Hepatocyte (in vitro differentiated cells): Measurements from ENCODE around the gene PITX1. TPM values are rescaled to one million over a fixed set of nuclear protein-coding genes. Genes with fewer than 3 reads are reported as not detected.
A peak's percentile ranks its signal among the peaks of the same experiment; 100 is the strongest.

Experiments
- DNase-seq: peaks from one replicate; pipeline ENCODE4 v3.0.0-alpha.2; 2016; ENCODE audit warnings: low spot score
- H2AFZ ChIP-seq: fragments of 200-600 bp; sonication (generic); 2 replicates; pipeline ENCODE4 v1.6.0; 2016; ENCODE audit warnings: antibody characterized with exemption, mild to moderate bottlenecking
- H3K27ac ChIP-seq: fragments of 200-600 bp; sonication (generic); 2 replicates; pipeline ENCODE4 v1.5.1; 2016; ENCODE audit warnings: mild to moderate bottlenecking
- H3K27me3 ChIP-seq: fragments of 200-600 bp; sonication (generic); 2 replicates; pipeline ENCODE4 v1.6.1; 2016
- H3K36me3 ChIP-seq: fragments of 200-600 bp; sonication (generic); replicated peaks from 2 replicates; pipeline ENCODE4 v1.5.1; 2016; ENCODE audit warnings: low read depth; ENCODE audit not compliant: insufficient read depth
- H3K4me1 ChIP-seq: fragments of 200-600 bp; sonication (generic); 2 replicates; pipeline ENCODE4 v1.5.1; 2016; ENCODE audit warnings: mild to moderate bottlenecking, moderate library complexity; ENCODE audit not compliant: insufficient read depth
- H3K4me2 ChIP-seq: fragments of 200-600 bp; sonication (generic); 2 replicates; pipeline ENCODE4 v1.6.0; 2016
- H3K4me3 ChIP-seq: fragments of 200-600 bp; sonication (generic); 2 replicates; pipeline ENCODE4 v1.5.1; 2016; ENCODE audit warnings: mild to moderate bottlenecking
- H3K79me2 ChIP-seq: fragments of 200-600 bp; sonication (generic); 2 replicates; pipeline ENCODE4 v1.6.0; 2017; ENCODE audit warnings: mild to moderate bottlenecking
- H3K9me2 ChIP-seq: fragments of 200-600 bp; sonication (generic); replicated peaks from 2 replicates; pipeline ENCODE4 v1.6.0; 2017; ENCODE audit warnings: mild to moderate bottlenecking; ENCODE audit not compliant: insufficient read depth
- H3K9me3 ChIP-seq: fragments of 200-600 bp; sonication (generic); 2 replicates; pipeline ENCODE4 v1.5.1; 2016; ENCODE audit warnings: low read depth, mild to moderate bottlenecking
- H4K20me1 ChIP-seq: fragments of 200-600 bp; sonication (generic); 2 replicates; pipeline ENCODE4 v1.6.0; 2016; ENCODE audit warnings: mild to moderate bottlenecking; ENCODE audit not compliant: insufficient read depth, poor library complexity, severe bottlenecking
- EZH2 ChIP-seq: fragments of 200-600 bp; sonication (generic); IDR thresholded peaks from 2 replicates; pipeline ENCODE4 v1.6.1; 2016; ENCODE audit warnings: antibody characterized with exemption, mild to moderate bottlenecking, borderline replicate concordance
- EZH2phosphoT487 ChIP-seq: fragments of 200-600 bp; sonication (generic); IDR thresholded peaks from one replicate; pipeline ENCODE4 v1.6.1; 2018; ENCODE audit warnings: antibody characterized with exemption, mild to moderate bottlenecking, low read depth, moderate library complexity; ENCODE audit not compliant: unreplicated experiment, severe bottlenecking
- WGBS: methylation state at CpG from one replicate; pipeline ENCODE4 v1.1.6; 2016; ENCODE audit warnings: low lambda C conversion rate; ENCODE audit errors: missing lambda C conversion rate; 5-methylcytosine and 5-hydroxymethylcytosine counted together
- polyA plus RNA-seq: library from polyadenylated mRNA; unstranded; fragments of >200 nt; fragmentation: Nextera tagmentation; extraction: Ambion mirVana; gene quantifications from 2 replicates; pipeline ENCODE4 v1.2.1, GENCODE V29; 2016
- total RNA-seq: library from RNA; depleted of rRNA; stranded (reverse); fragments of >200 nt; gene quantifications from 2 replicates; pipeline ENCODE4 v1.2.3, GENCODE V29; 2014
- TF ChIP-seq, protein P1 (sequence below): fragments of 200-600 bp; sonication (generic); IDR thresholded peaks from 2 replicates; pipeline ENCODE4 v1.5.1; 2016; ENCODE audit warnings: antibody characterized with exemption, mild to moderate bottlenecking; ENCODE audit not compliant: poor library complexity

The PITX1 gene
- total and polyA plus RNA-seq, 2 experiments from 2014 or later: 64.9 to 141 TPM

DNA sequence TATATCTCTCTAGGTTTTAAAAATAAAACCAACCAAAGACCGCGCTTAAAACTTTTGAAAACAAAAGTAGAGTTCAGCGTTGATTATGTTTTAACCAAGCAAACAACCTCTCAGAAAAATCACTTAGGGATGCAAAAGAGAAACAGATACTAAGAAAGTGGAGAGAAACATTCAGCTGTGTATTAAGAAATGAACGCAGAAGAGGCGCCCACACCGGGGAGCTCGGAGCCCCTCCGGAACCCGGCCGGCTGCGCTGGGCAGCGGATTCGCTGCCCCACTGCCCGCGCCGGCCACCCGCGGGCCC lies 1.4 kb downstream of the PITX1 start:
- Histone ChIP-seq H3K4me2 (peak overlapping the region; percentile 84), H3K36me3 (no peaks in the 10 kb centered on the region), H3K9me3 (no peaks in the 10 kb centered on the region), H3K27ac (peak overlapping the region; percentile 97), H3K4me1 (peaks cover 13% of the 10 kb centered on the region), H2AFZ (peak overlapping the region; percentile 26), H3K27me3 (peaks cover 58% of the 10 kb centered on the region), H3K9me2 (no peaks in the 10 kb centered on the region), H3K4me3 (peak overlapping the region; percentile 93), H4K20me1 (peaks cover 18% of the 10 kb centered on the region), H3K79me2 (peaks cover 84% of the 10 kb centered on the region)
- TF ChIP-seq, protein P1, sequence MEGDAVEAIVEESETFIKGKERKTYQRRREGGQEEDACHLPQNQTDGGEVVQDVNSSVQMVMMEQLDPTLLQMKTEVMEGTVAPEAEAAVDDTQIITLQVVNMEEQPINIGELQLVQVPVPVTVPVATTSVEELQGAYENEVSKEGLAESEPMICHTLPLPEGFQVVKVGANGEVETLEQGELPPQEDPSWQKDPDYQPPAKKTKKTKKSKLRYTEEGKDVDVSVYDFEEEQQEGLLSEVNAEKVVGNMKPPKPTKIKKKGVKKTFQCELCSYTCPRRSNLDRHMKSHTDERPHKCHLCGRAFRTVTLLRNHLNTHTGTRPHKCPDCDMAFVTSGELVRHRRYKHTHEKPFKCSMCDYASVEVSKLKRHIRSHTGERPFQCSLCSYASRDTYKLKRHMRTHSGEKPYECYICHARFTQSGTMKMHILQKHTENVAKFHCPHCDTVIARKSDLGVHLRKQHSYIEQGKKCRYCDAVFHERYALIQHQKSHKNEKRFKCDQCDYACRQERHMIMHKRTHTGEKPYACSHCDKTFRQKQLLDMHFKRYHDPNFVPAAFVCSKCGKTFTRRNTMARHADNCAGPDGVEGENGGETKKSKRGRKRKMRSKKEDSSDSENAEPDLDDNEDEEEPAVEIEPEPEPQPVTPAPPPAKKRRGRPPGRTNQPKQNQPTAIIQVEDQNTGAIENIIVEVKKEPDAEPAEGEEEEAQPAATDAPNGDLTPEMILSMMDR: no peak
- TF ChIP-seq EZH2: no peak
- TF ChIP-seq EZH2phosphoT487: peak; percentile 73
- no peak for DNase-seq
- WGBS: 2% methylated on average over 18 of the region's 18 CpGs

DNA sequence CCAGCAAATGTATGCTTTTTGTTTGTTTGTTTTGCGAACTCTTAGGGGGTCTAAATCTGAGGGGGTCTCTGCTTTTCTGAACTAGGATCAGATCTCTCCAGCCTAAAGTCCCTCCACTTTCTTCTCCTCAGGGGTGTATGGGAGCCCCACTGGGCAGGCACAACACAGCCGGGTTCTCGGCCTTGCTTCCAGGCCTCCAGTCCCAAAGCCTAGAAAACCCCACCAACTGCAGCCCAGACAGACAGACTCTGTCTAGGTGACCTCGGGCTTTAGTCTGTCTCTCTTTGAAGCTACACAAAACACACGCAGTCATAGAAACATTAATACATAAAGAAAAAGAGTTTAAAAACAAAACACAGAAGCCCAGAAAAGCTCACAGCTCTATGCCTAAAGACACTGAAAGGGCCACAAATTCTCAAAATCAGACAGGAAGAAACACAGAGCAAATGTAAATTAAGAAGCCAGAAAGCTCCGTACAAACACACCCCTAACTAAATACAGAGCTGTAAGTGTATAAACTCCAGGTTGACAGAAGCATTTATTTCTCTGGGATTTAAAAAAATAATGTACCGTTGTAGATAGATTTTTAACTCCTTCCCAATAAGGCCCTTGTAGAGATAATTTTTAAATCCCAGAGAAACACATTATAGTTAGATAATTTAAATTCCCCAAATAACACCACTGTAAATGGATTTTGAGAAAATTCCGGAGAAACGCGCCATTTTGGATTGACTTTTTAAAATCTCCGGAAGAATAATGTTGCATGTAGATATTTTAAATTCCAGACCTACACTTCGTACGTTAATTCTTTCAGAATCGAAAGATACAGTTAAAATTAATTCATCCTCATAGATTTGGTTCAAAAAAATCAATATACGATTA lies 2.0 kb downstream of the PITX1 start:
- Histone ChIP-seq H3K27me3 (peaks cover 56% of the 10 kb centered on the region), H3K36me3 (no peaks in the 10 kb centered on the region), H3K4me1 (peaks cover 19% of the 10 kb centered on the region), H3K9me2 (no peaks in the 10 kb centered on the region), H3K4me2 (peak overlapping the region; percentile 84), H3K4me3 (peak overlapping the region; percentile 93), H3K79me2 (peaks cover 84% of the 10 kb centered on the region), H2AFZ (peak overlapping the region; percentile 26), H3K9me3 (no peaks in the 10 kb centered on the region), H3K27ac (peak overlapping the region; percentile 97), H4K20me1 (peaks cover 18% of the 10 kb centered on the region)
- TF ChIP-seq, protein P1: no peak
- TF ChIP-seq EZH2phosphoT487 (no peak), EZH2 (no peak)
- no peak for DNase-seq
- WGBS: 11% methylated on average over 15 of the region's 15 CpGs

DNA sequence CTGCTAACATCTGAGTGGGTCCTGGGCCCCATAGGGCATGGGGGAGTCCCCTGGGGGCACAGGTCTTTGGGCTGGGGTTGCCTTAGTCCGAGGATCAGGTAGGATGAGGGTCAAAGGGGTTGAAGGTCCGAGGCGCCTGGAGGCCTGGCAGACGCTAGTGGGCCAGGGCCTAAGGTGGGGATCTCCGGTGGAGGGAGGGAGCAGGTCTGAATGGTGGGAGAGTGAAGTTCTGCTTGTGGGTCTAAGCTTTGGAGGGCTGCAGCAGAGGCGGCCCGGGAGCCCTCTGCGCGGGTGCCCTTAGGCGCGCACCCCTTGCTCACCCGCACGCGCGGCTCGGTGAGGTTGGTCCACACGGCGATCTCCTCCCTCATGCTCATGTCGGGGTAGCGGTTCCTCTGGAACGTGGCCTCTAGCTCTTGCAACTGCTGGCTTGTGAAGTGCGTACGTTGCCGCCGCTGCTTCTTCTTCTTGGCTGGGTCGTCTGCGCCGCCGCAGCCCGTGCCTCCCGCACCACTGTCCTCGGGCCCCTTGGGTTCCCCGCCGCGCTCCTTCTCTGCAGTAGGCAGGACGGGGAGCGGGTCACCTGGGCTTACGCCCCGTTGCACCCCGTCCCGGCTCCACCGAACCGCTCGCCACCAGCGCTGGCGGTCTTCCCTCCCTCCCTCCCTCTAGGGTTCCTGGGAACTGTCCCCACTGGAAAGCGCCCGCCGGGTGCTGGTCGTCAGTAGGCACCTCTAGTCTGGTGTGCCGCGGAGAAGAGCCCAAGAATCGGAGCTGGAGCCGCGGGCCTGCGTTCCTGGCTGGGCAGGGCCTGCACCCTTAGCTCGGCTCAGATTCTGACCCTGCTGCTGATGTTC lies 2.8 kb downstream of the PITX1 start:
- WGBS: 6% methylated on average over 42 of the region's 57 CpGs
- Histone ChIP-seq H3K9me3 (no peaks in the 10 kb centered on the region), H4K20me1 (peaks cover 18% of the 10 kb centered on the region), H3K27me3 (peaks cover 48% of the 10 kb centered on the region), H3K4me1 (peaks cover 28% of the 10 kb centered on the region), H3K4me2 (peak overlapping the region; percentile 84), H2AFZ (no peak overlapping the region), H3K9me2 (no peaks in the 10 kb centered on the region), H3K4me3 (peak overlapping the region; percentile 93), H3K36me3 (no peaks in the 10 kb centered on the region), H3K79me2 (peaks cover 84% of the 10 kb centered on the region), H3K27ac (peak overlapping the region; percentile 97)
- TF ChIP-seq, protein P1: no peak
- no peak for TF ChIP-seq EZH2phosphoT487
- TF ChIP-seq EZH2: no peak
- DNase-seq: no peak
